ENCODE results near the gene ARHGAP40. TPM values are rescaled to one million over a fixed set of nuclear protein-coding genes. Genes with fewer than 3 reads are reported as not detected.

Gene ARHGAP40
- total and polyA plus RNA-seq, 2 of the 13 experiments (the other 11 are each of a cell fraction or from before 2014, with no cell fraction given): 0.75 to 2.1 TPM

DNA sequence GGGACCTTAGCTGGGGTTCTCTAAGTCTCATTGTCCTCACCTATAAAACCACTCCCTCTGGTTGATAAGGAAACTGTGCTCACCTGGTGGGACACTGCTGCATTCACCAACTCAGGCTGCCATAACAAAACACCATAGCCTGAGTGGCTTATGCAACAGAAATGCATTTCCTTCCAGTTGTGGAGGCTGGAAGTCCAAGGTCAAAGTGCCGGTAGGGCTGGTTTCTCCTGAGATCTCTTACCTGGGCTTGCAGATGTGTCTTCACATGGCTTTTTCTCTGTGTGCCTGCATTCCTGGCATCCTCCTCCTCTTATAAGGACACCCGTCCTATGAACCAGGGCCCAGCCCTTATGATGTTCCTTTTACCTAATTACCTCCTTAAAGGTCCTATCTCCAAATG is 62.7 kb downstream of the ARHGAP40 start:
- H3K27ac ChIP-seq (ENCODE audit: extremely low read length, insufficient read depth, low read length): no peak overlapping the region
- POLR2A ChIA-PET: no interaction called here
- DNase-seq (ENCODE audit: low spot score) (no peak), FAIRE-seq (no peak), ATAC-seq (no peak)
- in situ Hi-C loops (cut with HindIII; ENCODE audit: extremely low pct_ligation_motif_present, low pct_unique_long_range_greater_than_20kb) (no loop called here), intact Hi-C loops (cut with micrococcal nuclease; ENCODE audit: unreplicated experiment) (no loop called here)
- H3K36me3 ChIP-seq (replicated peaks in 1 of 2; ENCODE audit: control insufficient read depth in 1 of 2, insufficient read depth in 2 of 2, low read length in 2 of 2): no peaks in the 10 kb centered on the region
- H3K79me2 ChIP-seq (ENCODE audit: insufficient read depth, low read length): no peaks in the 10 kb centered on the region
- H2AFZ ChIP-seq (ENCODE audit: low read length): no peak overlapping the region
- H3K9ac ChIP-seq (ENCODE audit: insufficient read depth, low read depth, low read length): no peak overlapping the region
- H3K9me3 ChIP-seq (ENCODE audit: low read length): no peaks in the 10 kb centered on the region
- no peak overlapping the region for H3K4me2 ChIP-seq (ENCODE audit: low read depth, low read length)
- CTCF ChIA-PET (ENCODE audit: low intra/inter-chr PET ratio, low total read pairs): no interaction called here
- H4K20me1 ChIP-seq (ENCODE audit: insufficient read depth, low read length): no peaks in the 10 kb centered on the region
- H3K4me3 ChIP-seq (replicated peaks in 1 of 3; ENCODE audit: insufficient read depth in 1 of 3, low read depth in 2 of 3, low read length in 3 of 3): no peak overlapping the region
- 40% methylated on average over 2 of the region's 2 CpGs for WGBS (ENCODE audit: low lambda C conversion rate)
- H3K4me1 ChIP-seq (ENCODE audit: insufficient read depth, low read length): peaks cover 52% of the 10 kb centered on the region
- no peaks in the 10 kb centered on the region; a peak in 1 of 5 replicates for H3K27me3 ChIP-seq (ENCODE audit: control insufficient read depth in 1 of 2, insufficient read depth in 2 of 2, low read length in 2 of 2)
- 0 out of 2 replicates have a peak, but pooled peaks have one; percentile 37 for TF ChIP-seq ZNF12 (CRISPR knock-in tag; IDR thresholded peaks at IDR 0.05)
- TF ChIP-seq SCMH1 (CRISPR knock-in tag; IDR thresholded peaks at IDR 0.05; ENCODE audit: borderline replicate concordance): no peak
- BruUV-seq (replicated peaks): no TSS peak

DNA sequence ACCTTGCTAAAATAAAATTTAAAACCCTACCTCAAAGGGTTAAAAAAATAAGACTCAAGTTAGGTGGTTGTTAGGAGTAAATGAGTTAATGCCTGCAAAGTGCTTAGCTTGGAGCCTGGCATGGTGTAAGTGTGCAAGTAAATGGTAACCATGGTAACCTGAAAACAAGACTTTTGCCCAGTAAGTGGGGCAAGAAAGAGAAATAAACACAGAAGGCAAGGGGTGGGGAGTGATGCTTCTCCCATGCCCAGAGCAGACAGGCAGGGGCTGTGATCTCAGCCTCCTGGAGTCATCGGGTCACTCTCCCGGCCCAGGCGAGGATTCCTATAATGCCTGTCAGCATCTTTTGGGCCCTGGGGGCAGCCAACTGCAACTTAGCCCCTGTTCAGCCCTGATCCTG is 63.5 kb downstream of the ARHGAP40 start:
- Histone ChIP-seq H3K4me1 (ENCODE audit: insufficient read depth, low read length) (peaks cover 52% of the 10 kb centered on the region), H3K27ac (ENCODE audit: extremely low read length, insufficient read depth, low read length) (no peak overlapping the region), H4K20me1 (ENCODE audit: insufficient read depth, low read length) (no peaks in the 10 kb centered on the region), H3K4me3 (replicated peaks in 1 of 3; ENCODE audit: insufficient read depth in 1 of 3, low read depth in 2 of 3, low read length in 3 of 3) (no peak overlapping the region), H2AFZ (ENCODE audit: low read length) (no peak overlapping the region), H3K36me3 (replicated peaks in 1 of 2; ENCODE audit: control insufficient read depth in 1 of 2, insufficient read depth in 2 of 2, low read length in 2 of 2) (no peaks in the 10 kb centered on the region), H3K9me3 (ENCODE audit: low read length) (no peaks in the 10 kb centered on the region), H3K4me2 (ENCODE audit: low read depth, low read length) (no peak overlapping the region), H3K79me2 (ENCODE audit: insufficient read depth, low read length) (no peaks in the 10 kb centered on the region), H3K9ac (ENCODE audit: insufficient read depth, low read depth, low read length) (no peak overlapping the region), H3K27me3 (ENCODE audit: control insufficient read depth in 1 of 2, insufficient read depth in 2 of 2, low read length in 2 of 2) (no peaks in the 10 kb centered on the region; a peak in 1 of 5 replicates)
- intact Hi-C loops (cut with micrococcal nuclease; ENCODE audit: unreplicated experiment) (loop anchor here (5.0 kb wide), 1 partner anchor 82 kb away; the partner anchor contains the start of gene ACTR5), in situ Hi-C loops (cut with HindIII; ENCODE audit: extremely low pct_ligation_motif_present, low pct_unique_long_range_greater_than_20kb) (no loop called here)
- TF ChIP-seq SCMH1 (CRISPR knock-in tag; IDR thresholded peaks at IDR 0.05; ENCODE audit: borderline replicate concordance) (no peak), RFX5 (IDR thresholded peaks at IDR 0.05; ENCODE audit: low read depth, low read length) (peak; percentile 21; the same call in 1 of the 2 replicates), ZNF773 (CRISPR knock-in tag; IDR thresholded peaks at IDR 0.05; ENCODE audit: borderline replicate concordance) (no peak), ZGPAT (CRISPR knock-in tag; IDR thresholded peaks at IDR 0.05) (0 out of 2 replicates have a peak, but pooled peaks have one; percentile 5), RFX3 (CRISPR knock-in tag; IDR thresholded peaks at IDR 0.05) (peak; percentile 59), KDM3A (CRISPR knock-in tag; IDR thresholded peaks at IDR 0.05; ENCODE audit: low read depth) (no peak), ZNF362 (CRISPR knock-in tag; IDR thresholded peaks at IDR 0.05; ENCODE audit: borderline replicate concordance) (peak; percentile 45; the same call in 1 of the 2 replicates), ZNF652 (CRISPR knock-in tag; IDR thresholded peaks at IDR 0.05; ENCODE audit: borderline replicate concordance, low read depth) (peak; percentile 63; the same call in 1 of the 2 replicates), CEBPB (IDR thresholded peaks at IDR 0.05; ENCODE audit: borderline replicate concordance, low read depth, low read length) (0 out of 2 replicates have a peak, but pooled peaks have one; percentile 12), RFX1 (IDR thresholded peaks at IDR 0.05) (peak; percentile 80)
- ChIA-PET CTCF (ENCODE audit: low intra/inter-chr PET ratio, low total read pairs) (no interaction called here), POLR2A (no interaction called here)
- no TSS peak for BruUV-seq (replicated peaks)
- no peak for FAIRE-seq
- 20% methylated on average over 3 of the region's 3 CpGs for WGBS (ENCODE audit: low lambda C conversion rate)
- DNase-seq (ENCODE audit: low spot score): peak; percentile 29
- peak; percentile 12 for ATAC-seq
